ENCODE data around the gene TMEM115.

DNA sequence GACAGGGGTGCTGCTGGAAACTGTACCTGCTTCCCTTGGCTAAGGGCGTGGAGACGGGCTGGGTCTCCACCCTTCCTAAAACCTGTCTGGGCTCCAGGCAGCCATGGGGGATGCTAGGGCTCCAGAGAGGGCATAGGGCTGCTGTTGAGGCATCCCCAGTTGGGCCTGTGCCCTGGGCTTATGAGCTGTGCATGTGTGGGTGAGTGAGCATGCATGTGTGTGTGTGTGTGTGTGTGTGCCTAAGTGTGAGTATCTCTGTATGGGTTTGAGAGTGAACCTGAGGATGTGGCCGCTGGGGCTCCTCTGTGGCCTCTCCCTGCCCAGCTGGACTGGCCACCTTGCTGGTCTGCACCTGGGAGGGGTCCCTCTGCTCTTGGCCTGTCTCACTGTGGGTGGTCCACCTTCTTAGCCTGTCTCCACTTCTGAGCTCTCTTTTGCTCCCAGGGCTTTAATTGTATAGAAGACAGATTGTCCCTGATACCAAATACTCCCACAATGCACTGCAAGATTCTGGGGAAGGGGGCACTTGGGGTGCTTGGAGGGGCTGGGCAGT lies 11.9 kb upstream of the TMEM115 start:
- TF ChIP-seq, protein P1, sequence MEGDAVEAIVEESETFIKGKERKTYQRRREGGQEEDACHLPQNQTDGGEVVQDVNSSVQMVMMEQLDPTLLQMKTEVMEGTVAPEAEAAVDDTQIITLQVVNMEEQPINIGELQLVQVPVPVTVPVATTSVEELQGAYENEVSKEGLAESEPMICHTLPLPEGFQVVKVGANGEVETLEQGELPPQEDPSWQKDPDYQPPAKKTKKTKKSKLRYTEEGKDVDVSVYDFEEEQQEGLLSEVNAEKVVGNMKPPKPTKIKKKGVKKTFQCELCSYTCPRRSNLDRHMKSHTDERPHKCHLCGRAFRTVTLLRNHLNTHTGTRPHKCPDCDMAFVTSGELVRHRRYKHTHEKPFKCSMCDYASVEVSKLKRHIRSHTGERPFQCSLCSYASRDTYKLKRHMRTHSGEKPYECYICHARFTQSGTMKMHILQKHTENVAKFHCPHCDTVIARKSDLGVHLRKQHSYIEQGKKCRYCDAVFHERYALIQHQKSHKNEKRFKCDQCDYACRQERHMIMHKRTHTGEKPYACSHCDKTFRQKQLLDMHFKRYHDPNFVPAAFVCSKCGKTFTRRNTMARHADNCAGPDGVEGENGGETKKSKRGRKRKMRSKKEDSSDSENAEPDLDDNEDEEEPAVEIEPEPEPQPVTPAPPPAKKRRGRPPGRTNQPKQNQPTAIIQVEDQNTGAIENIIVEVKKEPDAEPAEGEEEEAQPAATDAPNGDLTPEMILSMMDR (IDR thresholded peaks at IDR 0.05) = no peak
- no peak for TF ChIP-seq POLR2A (IDR thresholded peaks at IDR 0.05)

All from heart left ventricle (tissue), 13 donors.